Measurements from ENCODE around the gene PCNX1. TPM values are rescaled to one million over a fixed set of nuclear protein-coding genes. Genes with fewer than 3 reads are reported as not detected.

Gene PCNX1
- total RNA-seq, 1 donor from 2014 or later, result 62.5 TPM

DNA sequence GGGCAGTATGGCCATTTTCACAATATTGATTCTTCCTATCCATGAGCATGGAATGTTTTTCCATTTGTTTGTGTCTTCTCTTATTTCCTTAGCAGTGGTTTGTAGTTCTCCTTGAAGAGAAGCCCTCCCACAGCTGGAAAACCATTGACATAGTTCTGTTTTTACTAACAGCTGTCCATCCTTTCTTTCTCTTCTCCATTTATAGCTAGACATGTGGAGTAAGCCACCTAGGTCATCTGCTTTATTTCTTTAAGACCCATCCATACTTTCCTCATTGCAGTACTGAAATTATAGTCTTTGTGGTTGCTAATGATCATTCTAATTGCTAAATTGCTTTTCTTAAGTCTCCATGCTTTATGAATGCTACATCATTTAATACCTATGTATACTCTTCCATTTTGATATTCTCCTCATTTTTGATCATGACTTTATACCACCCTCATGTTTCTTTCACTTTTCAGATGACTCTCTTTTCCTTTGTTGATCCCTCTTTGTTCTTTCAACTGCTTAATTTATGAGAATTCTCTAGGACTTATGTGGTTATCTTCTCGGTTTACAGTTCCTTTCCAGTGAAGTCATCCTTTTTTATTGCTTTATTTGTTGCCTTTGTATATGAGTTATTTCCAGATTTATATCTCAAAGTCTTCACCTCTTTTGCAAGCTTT, 114.2 kb downstream of the PCNX1 start:
- Mint-ChIP-seq H3K27me3 (ENCODE audit: unreplicated experiment) (no peaks in the 10 kb centered on the region), H3K4me1 (ENCODE audit: low read depth, unreplicated experiment) (no peaks in the 10 kb centered on the region), H3K9me3 (ENCODE audit: unreplicated experiment) (no peaks in the 10 kb centered on the region), H3K27ac (ENCODE audit: unreplicated experiment) (no peak overlapping the region), H3K4me3 (ENCODE audit: unreplicated experiment) (no peak overlapping the region), H3K36me3 (ENCODE audit: unreplicated experiment) (peaks cover 6% of the 10 kb centered on the region)
- TF ChIP-seq, protein P1, sequence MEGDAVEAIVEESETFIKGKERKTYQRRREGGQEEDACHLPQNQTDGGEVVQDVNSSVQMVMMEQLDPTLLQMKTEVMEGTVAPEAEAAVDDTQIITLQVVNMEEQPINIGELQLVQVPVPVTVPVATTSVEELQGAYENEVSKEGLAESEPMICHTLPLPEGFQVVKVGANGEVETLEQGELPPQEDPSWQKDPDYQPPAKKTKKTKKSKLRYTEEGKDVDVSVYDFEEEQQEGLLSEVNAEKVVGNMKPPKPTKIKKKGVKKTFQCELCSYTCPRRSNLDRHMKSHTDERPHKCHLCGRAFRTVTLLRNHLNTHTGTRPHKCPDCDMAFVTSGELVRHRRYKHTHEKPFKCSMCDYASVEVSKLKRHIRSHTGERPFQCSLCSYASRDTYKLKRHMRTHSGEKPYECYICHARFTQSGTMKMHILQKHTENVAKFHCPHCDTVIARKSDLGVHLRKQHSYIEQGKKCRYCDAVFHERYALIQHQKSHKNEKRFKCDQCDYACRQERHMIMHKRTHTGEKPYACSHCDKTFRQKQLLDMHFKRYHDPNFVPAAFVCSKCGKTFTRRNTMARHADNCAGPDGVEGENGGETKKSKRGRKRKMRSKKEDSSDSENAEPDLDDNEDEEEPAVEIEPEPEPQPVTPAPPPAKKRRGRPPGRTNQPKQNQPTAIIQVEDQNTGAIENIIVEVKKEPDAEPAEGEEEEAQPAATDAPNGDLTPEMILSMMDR (IDR thresholded peaks at IDR 0.05; ENCODE audit: partially characterized antibody, unreplicated experiment), result no peak
- DNase-seq, result no peak

DNA sequence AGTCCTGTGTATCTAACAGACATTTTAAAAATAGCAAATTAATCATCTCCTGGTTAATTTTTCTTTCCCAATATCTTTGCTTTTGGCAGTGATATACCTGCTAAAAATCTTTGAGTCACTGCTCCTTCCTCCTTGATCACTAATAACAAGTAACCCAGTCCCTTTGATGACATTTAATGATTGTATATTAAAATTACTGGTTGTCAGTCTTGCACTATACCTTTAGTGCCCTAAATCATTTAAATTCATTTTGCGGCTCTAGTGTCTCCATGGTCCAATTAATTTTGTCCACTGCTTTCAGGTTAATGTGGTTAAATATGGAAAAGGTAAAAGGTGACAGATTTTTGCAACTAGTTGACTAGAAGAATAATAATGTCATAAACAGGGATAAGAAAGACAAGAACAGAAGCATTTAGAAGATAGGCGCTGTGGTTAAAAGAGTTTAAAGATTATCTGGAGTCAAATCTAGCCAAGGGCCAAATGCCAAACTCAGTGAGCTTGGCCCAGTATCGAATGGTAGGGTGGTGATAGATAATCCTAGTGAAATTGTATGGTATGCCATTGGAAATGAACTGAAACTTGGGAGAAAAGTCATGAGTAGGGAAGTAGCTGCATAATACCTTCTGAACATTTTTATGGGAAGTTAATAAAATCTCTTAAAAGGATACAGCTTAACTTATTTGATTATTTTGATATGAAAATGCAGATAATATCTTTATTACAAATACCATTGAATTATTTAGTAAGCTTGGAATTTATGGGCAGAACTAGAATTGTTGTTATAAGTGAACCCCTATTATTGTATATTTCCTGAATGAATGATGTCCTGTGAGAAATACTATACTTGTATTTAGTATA, 115.0 kb downstream of the PCNX1 start:
- H3K27ac Mint-ChIP-seq (ENCODE audit: unreplicated experiment), result no peak overlapping the region
- no peak for DNase-seq
- H3K4me3 Mint-ChIP-seq (ENCODE audit: unreplicated experiment), result no peak overlapping the region
- H3K9me3 Mint-ChIP-seq (ENCODE audit: unreplicated experiment), result no peaks in the 10 kb centered on the region
- no peaks in the 10 kb centered on the region for H3K4me1 Mint-ChIP-seq (ENCODE audit: low read depth, unreplicated experiment)
- no peaks in the 10 kb centered on the region for H3K27me3 Mint-ChIP-seq (ENCODE audit: unreplicated experiment)
- TF ChIP-seq, protein P1 (IDR thresholded peaks at IDR 0.05; ENCODE audit: partially characterized antibody, unreplicated experiment), result no peak
- H3K36me3 Mint-ChIP-seq (ENCODE audit: unreplicated experiment), result peaks cover 6% of the 10 kb centered on the region

DNA sequence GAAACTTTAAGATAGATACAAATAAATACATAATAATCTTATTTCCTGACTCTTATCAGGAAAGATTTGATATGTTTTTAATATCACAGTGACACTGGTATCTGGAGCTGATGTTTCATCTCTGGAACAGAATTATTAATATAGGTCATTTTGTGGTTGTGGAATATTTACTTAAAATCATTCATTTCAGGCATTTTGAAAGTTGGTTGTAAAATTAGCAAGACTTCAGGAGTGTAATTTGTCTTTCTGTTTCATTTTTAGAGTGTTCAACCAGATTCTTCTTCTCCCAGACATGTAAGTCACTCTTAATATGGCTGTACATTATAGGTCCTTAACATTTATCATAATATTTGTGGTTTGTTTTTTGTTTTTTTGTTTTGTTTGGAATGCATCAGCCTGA, 115.7 kb downstream of the PCNX1 start:
- Mint-ChIP-seq H3K27me3 (ENCODE audit: unreplicated experiment) (no peaks in the 10 kb centered on the region), H3K9me3 (ENCODE audit: unreplicated experiment) (no peaks in the 10 kb centered on the region), H3K36me3 (ENCODE audit: unreplicated experiment) (peaks cover 6% of the 10 kb centered on the region), H3K27ac (ENCODE audit: unreplicated experiment) (no peak overlapping the region), H3K4me3 (ENCODE audit: unreplicated experiment) (no peak overlapping the region), H3K4me1 (ENCODE audit: low read depth, unreplicated experiment) (no peaks in the 10 kb centered on the region)
- TF ChIP-seq, protein P1 (IDR thresholded peaks at IDR 0.05; ENCODE audit: partially characterized antibody, unreplicated experiment), result no peak
- DNase-seq, result no peak

DNA sequence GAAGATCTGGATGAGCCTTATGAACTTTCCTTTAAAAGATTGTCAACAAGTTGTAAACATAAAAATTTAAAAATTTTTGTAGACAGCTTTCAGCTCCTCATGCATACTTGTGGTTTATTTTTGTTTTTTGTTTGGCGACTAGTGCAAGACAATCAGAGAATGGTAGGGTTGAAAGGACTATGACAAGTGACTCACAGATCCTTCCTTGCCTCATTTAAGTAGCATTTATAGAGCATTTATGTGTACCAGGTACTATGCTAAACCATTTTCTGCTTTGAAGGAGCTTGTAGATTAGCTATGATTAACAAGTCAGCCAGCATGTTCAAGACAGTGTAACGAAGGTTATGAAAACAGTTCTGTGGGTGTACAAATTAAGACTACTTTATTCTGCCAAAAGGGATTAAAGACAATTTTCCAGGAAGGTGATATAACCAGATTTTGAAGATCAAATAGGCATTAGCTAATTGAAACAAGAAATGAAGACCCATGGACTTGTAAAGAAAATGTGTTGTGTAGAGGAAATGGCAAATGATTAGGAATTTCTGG, 122.0 kb downstream of the PCNX1 start:
- no peak overlapping the region for H3K4me3 Mint-ChIP-seq (ENCODE audit: unreplicated experiment)
- no peaks in the 10 kb centered on the region for H3K36me3 Mint-ChIP-seq (ENCODE audit: unreplicated experiment)
- TF ChIP-seq, protein P1 (IDR thresholded peaks at IDR 0.05; ENCODE audit: partially characterized antibody, unreplicated experiment), result no peak
- no peaks in the 10 kb centered on the region for H3K9me3 Mint-ChIP-seq (ENCODE audit: unreplicated experiment)
- H3K27ac Mint-ChIP-seq (ENCODE audit: unreplicated experiment), result no peak overlapping the region
- no peak for DNase-seq
- H3K27me3 Mint-ChIP-seq (ENCODE audit: unreplicated experiment), result no peaks in the 10 kb centered on the region
- no peaks in the 10 kb centered on the region for H3K4me1 Mint-ChIP-seq (ENCODE audit: low read depth, unreplicated experiment)

DNA sequence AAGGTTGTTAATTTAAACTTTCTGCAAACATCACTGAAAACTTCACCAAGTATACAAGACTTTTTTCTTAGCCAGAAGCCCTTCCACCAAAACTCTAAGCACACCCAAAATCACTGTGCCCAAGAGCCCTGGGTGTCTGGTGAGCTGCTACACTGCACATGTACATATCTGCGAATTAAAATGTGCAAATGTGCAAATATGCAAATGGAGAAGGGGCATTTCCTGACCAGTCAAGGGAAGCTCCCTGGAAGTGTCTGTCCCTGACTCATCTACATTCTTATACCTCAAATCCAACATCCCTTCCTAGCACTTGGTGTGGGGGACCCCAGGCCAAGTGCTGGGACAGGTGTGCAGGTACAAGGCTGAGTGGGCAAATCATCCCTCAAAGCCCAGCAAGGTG, 123.7 kb downstream of the PCNX1 start:
- Mint-ChIP-seq H3K9me3 (ENCODE audit: unreplicated experiment) (no peaks in the 10 kb centered on the region), H3K27ac (ENCODE audit: unreplicated experiment) (no peak overlapping the region), H3K4me3 (ENCODE audit: unreplicated experiment) (no peak overlapping the region), H3K4me1 (ENCODE audit: low read depth, unreplicated experiment) (no peaks in the 10 kb centered on the region), H3K27me3 (ENCODE audit: unreplicated experiment) (no peaks in the 10 kb centered on the region), H3K36me3 (ENCODE audit: unreplicated experiment) (no peaks in the 10 kb centered on the region)
- TF ChIP-seq, protein P1 (IDR thresholded peaks at IDR 0.05; ENCODE audit: partially characterized antibody, unreplicated experiment), result no peak
- no peak for DNase-seq
